ENCODE measurements around the gene DUOX1.
A peak's percentile ranks its signal among the peaks of the same experiment; 100 is the strongest.
"Not testable (repeated sequence)": the region's sequence is repeated elsewhere in the genome, so short reads cannot be mapped to it uniquely, and the experiment has no call there.

DUOX1 gene

DNA sequence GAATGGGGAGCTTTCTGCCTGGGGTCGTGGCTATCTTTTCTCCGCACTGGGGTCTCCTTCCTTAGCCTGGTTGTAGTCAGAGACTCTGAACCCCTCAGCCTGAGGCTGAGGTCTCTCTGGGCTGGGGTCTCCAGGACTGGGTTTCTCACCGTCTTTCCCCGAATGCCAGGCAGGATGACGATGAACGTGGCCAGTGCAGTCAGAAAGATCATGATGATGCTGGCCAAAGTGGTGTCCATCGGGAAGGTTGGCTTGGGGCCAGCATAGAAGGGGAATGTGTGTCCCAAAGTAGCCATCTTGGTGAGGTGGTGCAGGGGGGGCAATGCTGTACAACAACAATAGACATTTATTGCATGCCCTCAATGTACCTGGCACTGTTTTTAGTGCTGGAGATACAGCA, 7.1 kb upstream of the DUOX1 start:
- Mint-ChIP-seq H3K27me3 (ENCODE audit: low read depth) (peaks cover 40% of the 10 kb centered on the region), H3K4me1 (ENCODE audit: low read depth) (peaks cover 5% of the 10 kb centered on the region), H3K4me3 (no peak overlapping the region), H3K9me3 (no peaks in the 10 kb centered on the region), H3K27ac (no peak overlapping the region), H3K36me3 (ENCODE audit: low read depth) (peaks cover 1% of the 10 kb centered on the region)

DNA sequence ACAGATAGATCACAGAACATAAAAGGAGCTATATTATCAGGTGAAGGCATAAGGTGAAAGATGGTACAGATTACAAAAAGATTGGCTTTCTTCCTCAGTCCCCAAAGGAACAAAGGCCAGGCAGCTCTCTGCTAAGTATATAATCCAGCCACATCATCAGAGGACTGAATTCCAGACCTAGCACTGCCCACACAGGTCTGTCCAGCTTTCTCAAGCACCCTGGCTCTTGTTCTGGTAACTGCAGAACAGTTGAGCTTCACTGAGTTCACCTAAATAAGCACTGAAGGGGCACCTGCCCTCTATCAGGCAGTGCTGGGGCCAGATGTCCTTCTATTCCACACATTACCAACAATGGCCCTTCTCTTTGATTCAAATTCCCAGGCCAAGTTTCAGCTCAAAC, 6.4 kb upstream of the DUOX1 start:
- Mint-ChIP-seq H3K27ac (no peak overlapping the region), H3K4me1 (ENCODE audit: low read depth) (peaks cover under 1% of the 10 kb centered on the region), H3K27me3 (ENCODE audit: low read depth) (peaks cover 40% of the 10 kb centered on the region), H3K4me3 (no peak overlapping the region), H3K36me3 (ENCODE audit: low read depth) (no peaks in the 10 kb centered on the region), H3K9me3 (no peaks in the 10 kb centered on the region)

DNA sequence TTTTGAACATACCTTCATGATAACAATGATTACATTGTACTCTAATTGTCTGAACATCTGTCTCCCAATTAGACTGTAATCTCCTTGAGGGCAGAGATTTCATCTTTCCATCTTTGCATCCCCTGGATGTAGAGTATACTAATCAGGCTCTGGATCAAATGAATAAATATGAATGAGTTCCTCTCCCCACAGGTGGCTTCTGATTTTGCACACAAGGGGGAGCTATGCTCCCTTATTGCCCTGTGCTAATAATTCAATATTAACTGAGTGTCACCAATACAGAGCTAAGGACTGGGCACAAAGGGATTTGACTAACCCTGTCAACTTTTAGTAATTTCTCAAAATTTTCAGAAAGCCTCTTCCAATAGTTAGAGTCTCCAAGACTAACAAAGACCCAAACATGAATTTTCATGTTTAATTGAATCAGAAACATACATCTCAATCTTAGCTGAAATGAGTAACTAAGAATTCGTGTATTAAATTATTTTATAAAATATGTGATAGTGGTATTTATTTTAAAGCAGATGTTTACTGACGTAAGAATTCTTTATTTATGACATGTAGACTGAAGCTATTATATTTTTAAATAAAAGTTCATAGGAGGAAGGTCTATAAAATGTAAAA, 3.1 kb upstream of the DUOX1 start:
- H3K36me3 Mint-ChIP-seq (ENCODE audit: low read depth), result no peaks in the 10 kb centered on the region
- H3K4me1 Mint-ChIP-seq (ENCODE audit: low read depth), result no peaks in the 10 kb centered on the region
- H3K9me3 Mint-ChIP-seq, result no peaks in the 10 kb centered on the region
- H3K27ac Mint-ChIP-seq, result no peak overlapping the region
- H3K4me3 Mint-ChIP-seq, result no peak overlapping the region
- peaks cover 60% of the 10 kb centered on the region for H3K27me3 Mint-ChIP-seq (ENCODE audit: low read depth)

DNA sequence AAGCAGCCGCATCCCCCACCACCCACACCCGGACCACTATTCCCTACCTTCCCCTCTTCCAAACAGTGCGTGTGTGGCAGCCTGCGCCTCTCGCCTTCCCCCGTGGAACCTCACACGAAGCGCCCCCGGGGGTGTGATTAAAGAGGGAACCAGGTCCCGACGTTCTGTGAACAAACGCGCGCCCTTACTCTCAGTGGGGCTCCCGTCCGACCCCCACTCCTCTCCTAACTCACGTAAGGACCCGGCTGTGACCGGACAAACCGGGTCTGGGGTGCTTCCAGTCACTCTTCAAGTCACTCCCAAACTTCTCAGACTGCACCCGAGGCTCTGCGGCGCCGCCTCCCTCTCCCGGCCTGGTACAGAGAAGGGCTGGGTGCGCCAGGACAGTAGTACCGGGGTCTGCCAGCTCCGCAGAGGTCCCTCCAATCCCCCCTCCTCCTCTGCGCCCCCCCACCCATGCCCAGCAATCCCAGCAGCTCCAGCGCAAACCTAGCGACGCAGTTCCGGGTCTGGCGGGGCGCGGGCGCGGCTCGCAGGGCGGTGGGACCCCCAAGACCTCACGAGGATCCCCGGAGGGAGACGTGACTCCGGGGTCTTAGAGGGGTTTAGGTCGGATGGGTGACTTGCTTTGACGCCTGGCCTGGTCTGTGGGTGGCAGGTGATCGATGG, 689 bp upstream of the DUOX1 start:
- Mint-ChIP-seq H3K36me3 (ENCODE audit: low read depth) (no peaks in the 10 kb centered on the region), H3K4me3 (no peak overlapping the region), H3K27ac (no peak overlapping the region)

DNA sequence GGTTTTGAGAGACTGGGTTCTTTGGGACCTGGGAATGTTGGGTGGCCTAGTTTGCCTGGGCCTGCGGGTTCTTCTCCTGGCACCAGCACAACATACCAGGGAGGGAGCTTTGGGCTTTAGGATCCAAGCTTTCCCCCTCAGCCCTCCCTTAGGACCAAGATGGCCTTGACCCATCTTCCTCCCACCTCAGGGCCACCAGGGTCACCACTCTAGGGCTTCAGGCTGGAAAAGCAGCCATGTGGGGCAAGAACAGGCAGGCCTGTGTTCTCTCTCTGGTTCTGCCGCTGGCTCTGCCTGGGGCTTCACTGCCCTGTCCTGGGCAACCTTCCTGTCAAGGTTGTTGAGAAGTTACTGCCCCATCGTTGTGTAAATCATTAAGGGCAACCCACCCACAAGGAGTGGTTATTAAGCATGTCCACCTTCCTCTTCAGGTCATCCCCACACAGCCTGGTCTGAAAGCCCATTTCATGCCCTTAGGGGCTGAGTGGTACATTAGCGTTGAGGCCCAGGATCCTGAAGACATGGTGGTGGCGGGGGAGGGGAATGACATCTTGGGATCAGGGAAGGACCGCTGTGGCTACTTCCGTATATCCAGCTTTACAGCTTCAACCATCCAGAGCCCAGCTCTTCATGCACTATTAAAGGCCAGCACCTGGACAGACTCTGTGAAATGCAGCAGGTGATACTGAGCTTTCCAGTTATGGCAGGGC, 652 bp downstream of the DUOX1 start:
- peaks cover 76% of the 10 kb centered on the region for H3K27me3 Mint-ChIP-seq (ENCODE audit: low read depth)
- peaks cover 6% of the 10 kb centered on the region for H3K4me1 Mint-ChIP-seq (ENCODE audit: low read depth)
- H3K9me3 Mint-ChIP-seq, result no peaks in the 10 kb centered on the region
- H3K4me3 Mint-ChIP-seq, result no peak overlapping the region
- H3K36me3 Mint-ChIP-seq (ENCODE audit: low read depth), result no peaks in the 10 kb centered on the region
- H3K27ac Mint-ChIP-seq, result no peak overlapping the region

More for the DNA sequence above, 689 bp upstream of the DUOX1 start:
- Mint-ChIP-seq H3K9me3 (no peaks in the 10 kb centered on the region), H3K27me3 (ENCODE audit: low read depth) (peaks cover 75% of the 10 kb centered on the region), H3K4me1 (ENCODE audit: low read depth) (no peaks in the 10 kb centered on the region)

DNA sequence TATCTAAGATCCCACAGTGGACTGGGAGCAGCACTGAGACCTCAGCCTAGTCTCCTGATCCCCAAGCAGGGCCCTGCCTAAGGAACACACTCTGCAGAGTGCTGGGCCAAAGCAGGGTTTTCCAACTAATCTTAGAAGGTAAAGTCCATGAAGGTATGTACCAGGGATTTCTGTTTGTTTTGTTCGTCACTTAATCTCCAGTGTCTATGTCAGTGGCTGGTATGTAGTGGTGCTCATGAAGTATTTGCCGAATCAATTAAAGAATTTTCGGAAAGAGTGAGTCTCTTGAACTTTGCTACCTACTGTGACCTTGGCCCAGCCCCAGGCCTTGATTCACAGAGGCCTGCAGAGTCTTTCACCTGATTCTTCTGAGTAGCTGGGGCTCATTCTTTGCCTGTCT, 1.7 kb downstream of the DUOX1 start:
- no peaks in the 10 kb centered on the region for H3K36me3 Mint-ChIP-seq (ENCODE audit: low read depth)
- H3K4me1 Mint-ChIP-seq (ENCODE audit: low read depth), result peaks cover 11% of the 10 kb centered on the region
- no peak overlapping the region for H3K27ac Mint-ChIP-seq
- no peak overlapping the region for H3K4me3 Mint-ChIP-seq
- H3K27me3 Mint-ChIP-seq (ENCODE audit: low read depth), result peaks cover 71% of the 10 kb centered on the region
- H3K9me3 Mint-ChIP-seq, result no peaks in the 10 kb centered on the region

DNA sequence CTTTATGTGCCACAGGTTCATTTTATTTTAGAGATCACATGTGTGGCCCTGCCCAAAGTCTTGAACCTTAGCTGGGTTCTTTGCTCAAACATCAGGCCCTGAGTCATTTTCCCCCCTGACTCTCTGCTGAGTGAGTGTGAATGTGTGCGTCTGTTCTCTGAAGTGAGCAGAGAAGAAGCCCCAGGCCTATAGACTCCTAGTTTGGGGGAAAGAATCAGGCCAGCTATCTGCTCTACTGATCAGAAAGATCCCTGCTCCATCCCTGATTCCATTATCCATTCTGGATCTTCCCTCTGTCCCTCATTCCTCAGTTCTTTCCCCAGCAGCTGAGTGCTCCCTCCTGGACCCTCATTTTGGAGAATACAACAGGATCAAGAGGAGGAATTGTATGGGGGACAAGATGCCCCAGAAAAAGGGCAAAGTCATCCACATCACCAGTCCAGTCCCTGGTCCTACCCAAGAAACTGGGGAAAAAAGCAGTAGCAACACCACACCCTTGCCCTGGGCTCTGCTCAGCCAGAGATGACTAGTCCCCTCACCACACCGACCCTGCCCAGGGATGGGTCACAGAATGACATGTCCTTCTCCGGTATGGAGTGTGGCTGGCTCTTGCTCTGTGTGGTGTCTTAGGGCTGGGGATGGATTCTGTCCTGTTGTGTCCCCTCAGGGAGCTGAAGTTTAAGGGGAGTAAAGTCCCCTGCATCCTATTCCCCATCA, 3.2 kb downstream of the DUOX1 start:
- peaks cover 68% of the 10 kb centered on the region for H3K27me3 Mint-ChIP-seq (ENCODE audit: low read depth)
- peaks cover 11% of the 10 kb centered on the region for H3K4me1 Mint-ChIP-seq (ENCODE audit: low read depth)
- no peak overlapping the region for H3K4me3 Mint-ChIP-seq
- H3K27ac Mint-ChIP-seq, result no peak overlapping the region
- no peaks in the 10 kb centered on the region for H3K9me3 Mint-ChIP-seq
- no peaks in the 10 kb centered on the region for H3K36me3 Mint-ChIP-seq (ENCODE audit: low read depth)

DNA sequence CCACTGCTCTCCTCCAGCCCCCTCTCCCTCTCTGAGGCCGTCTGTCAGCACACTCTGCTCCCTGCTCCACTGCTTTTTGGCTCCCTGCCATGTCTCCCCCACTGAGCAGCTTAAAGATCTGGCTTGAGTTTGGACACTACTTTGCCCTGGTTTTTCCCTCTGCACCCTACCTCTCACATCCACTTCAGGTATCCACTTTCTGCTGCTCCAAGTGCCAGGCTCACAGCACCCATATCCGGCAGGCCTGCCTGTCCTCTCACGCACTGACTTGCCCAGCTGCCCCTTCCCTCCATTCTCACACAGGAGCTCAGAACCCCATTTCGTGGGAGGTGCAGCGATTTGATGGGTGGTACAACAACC, 3.7 kb downstream of the DUOX1 start:
- Mint-ChIP-seq H3K27ac (no peak overlapping the region), H3K27me3 (ENCODE audit: low read depth) (peaks cover 63% of the 10 kb centered on the region), H3K4me3 (no peak overlapping the region), H3K4me1 (ENCODE audit: low read depth) (peaks cover 11% of the 10 kb centered on the region), H3K9me3 (no peaks in the 10 kb centered on the region), H3K36me3 (ENCODE audit: low read depth) (no peaks in the 10 kb centered on the region)

DNA sequence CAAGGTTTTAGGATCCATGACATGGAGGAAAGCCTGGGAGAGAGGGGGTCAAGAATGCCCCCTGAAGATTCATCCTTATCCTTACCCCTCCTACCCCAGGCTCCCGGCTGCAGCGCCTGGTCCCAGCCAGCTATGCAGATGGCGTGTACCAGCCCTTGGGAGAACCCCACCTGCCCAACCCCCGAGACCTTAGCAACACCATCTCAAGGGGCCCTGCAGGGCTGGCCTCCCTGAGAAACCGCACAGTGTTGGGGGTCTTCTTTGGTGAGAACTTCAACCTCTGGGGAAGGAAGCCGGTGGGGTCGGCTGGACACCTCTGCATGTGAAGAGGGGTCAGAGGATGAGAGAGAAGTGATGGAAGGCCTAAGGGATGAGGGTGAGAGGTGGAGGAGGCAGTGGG, 4.3 kb downstream of the DUOX1 start:
- Mint-ChIP-seq H3K4me1 (ENCODE audit: low read depth) (peaks cover 11% of the 10 kb centered on the region), H3K36me3 (ENCODE audit: low read depth) (no peaks in the 10 kb centered on the region), H3K4me3 (no peak overlapping the region), H3K27ac (no peak overlapping the region), H3K9me3 (no peaks in the 10 kb centered on the region), H3K27me3 (ENCODE audit: low read depth) (peaks cover 58% of the 10 kb centered on the region)

DNA sequence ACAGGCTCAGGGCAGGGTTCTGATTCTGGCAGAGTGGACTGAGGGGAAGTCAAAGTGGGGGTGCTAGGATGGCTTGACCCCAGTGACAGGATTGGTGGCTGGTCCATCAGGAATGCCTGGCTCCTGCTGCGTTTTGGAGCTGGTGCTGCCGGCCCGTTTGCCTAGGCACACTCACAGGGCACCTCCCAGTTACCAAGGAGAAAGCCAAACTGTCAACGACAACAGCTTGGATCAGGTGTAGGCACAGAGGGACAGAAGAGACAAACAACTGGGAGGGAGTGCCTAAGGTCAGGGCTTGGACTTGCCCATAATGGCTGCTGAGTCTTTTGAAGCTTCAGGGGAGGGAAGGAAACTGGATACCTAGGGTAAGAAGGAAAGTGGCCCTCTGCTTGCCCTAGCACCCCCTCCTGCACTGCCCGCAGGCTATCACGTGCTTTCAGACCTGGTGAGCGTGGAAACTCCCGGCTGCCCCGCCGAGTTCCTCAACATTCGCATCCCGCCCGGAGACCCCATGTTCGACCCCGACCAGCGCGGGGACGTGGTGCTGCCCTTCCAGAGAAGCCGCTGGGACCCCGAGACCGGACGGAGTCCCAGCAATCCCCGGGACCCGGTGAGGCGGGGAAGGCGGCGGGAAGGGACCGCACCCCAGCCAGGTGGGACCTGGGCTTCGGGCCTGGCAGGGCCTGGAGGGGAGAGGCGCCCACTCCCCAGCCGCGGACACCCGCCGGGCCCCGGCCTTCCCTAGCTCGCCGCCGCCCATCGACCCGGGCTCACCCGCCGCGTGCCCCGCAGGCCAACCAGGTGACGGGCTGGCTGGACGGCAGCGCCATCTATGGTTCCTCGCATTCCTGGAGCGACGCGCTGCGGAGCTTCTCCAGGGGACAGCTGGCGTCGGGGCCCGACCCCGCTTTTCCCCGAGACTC, 5.1 kb downstream of the DUOX1 start:
- Mint-ChIP-seq H3K4me1 (ENCODE audit: low read depth) (peaks cover 11% of the 10 kb centered on the region), H3K27ac (no peak overlapping the region), H3K4me3 (peak overlapping the region; percentile 41), H3K9me3 (no peaks in the 10 kb centered on the region), H3K27me3 (ENCODE audit: low read depth) (peaks cover 57% of the 10 kb centered on the region), H3K36me3 (ENCODE audit: low read depth) (no peaks in the 10 kb centered on the region)

DNA sequence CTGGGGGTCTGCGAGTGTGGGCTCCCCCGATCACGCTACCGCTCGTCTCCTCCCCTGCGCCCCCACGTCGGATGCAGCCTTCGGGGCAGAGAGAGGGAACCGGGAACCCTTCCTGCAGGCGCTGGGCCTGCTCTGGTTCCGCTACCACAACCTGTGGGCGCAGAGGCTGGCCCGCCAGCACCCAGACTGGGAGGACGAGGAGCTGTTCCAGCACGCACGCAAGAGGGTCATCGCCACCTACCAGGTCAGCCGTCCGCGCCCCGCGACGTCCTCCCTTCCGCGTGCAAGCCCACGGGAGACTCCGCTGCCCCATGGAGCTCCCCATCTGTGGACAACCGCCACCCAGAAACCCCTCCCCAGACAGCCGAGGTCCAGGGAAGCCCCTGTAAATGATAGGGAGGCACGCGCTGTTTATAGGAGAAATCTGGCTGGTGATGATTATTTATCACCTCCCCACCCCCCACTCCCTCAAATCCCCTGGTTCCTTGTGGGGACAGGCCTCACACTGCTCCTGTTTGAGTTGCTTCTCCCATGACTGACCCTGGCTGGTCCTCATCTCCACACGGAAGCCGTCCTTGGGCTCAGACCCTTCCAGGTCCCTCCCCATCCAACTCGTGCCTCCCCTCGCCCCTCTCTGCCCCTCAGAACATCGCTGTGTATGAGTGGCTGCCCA, 6.0 kb downstream of the DUOX1 start:
- H3K27ac Mint-ChIP-seq; H3K4me3 Mint-ChIP-seq; H3K36me3 Mint-ChIP-seq (ENCODE audit: low read depth); H3K9me3 Mint-ChIP-seq: not testable (repeated sequence)
- Mint-ChIP-seq H3K27me3 (ENCODE audit: low read depth) (peaks cover 49% of the 10 kb centered on the region), H3K4me1 (ENCODE audit: low read depth) (peaks cover 11% of the 10 kb centered on the region)

DNA sequence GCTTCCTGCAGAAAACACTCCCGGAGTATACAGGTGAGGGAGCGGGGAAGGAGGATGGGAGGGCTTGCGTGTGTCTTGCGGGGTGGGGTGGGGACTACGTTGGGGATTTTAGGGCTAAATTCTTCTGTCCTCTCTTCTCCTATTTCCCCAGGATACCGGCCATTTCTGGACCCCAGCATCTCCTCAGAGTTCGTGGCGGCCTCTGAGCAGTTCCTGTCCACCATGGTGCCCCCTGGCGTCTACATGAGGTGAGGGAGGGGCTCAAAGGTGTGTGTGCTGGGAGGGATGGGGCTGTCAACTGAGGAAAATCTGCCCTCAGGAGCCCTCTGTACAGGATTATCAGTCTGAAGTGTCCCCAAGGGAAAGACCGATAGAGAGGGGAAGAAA, 6.6 kb downstream of the DUOX1 start:
- Mint-ChIP-seq H3K4me3 (no peak overlapping the region), H3K27ac (no peak overlapping the region), H3K9me3 (no peaks in the 10 kb centered on the region), H3K27me3 (ENCODE audit: low read depth) (peaks cover 45% of the 10 kb centered on the region), H3K36me3 (ENCODE audit: low read depth) (no peaks in the 10 kb centered on the region), H3K4me1 (ENCODE audit: low read depth) (peaks cover 11% of the 10 kb centered on the region)

DNA sequence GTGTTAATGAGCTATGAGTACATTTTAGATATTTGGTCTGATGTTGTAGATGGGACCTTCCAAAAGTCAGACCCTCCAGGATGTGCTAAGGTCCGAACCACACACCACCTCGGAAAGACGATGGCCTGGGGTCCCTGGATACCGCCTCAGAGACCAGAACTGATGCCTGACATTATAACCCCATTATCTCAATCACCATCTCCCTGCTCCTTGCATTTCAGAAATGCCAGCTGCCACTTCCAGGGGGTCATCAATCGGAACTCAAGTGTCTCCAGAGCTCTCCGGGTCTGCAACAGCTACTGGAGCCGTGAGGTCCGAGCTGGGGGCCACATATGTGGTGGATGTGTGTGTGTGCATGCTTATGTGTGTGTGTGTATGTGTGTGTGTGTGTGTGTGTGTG, 7.9 kb downstream of the DUOX1 start:
- H3K27me3 Mint-ChIP-seq (ENCODE audit: low read depth), result peaks cover 33% of the 10 kb centered on the region
- no peak overlapping the region for H3K4me3 Mint-ChIP-seq
- no peaks in the 10 kb centered on the region for H3K9me3 Mint-ChIP-seq
- peaks cover 11% of the 10 kb centered on the region for H3K4me1 Mint-ChIP-seq (ENCODE audit: low read depth)
- no peaks in the 10 kb centered on the region for H3K36me3 Mint-ChIP-seq (ENCODE audit: low read depth)
- no peak overlapping the region for H3K27ac Mint-ChIP-seq

All from T-helper 1 cell treated with Interleukin-12 subunit alpha and Interleukin-12 subunit beta and Interleukin-4 antibody, amounts not matched to agents 30 μg/mL and 1 μg/mL, for 36 hours (primary cell).